GM21515 (cell line): ENCODE measurements around the gene C11orf98.
"Not testable (repeated sequence)": the region's sequence is repeated elsewhere in the genome, so short reads cannot be mapped to it uniquely, and the experiment has no call there.

ENCODE experiments used
- ATAC-seq: cut with Tn5 transposase; IDR thresholded peaks from one replicate; pipeline ENCODE4 v1.9.1; 2021; ENCODE audit not compliant: unreplicated experiment

The C11orf98 gene

DNA sequence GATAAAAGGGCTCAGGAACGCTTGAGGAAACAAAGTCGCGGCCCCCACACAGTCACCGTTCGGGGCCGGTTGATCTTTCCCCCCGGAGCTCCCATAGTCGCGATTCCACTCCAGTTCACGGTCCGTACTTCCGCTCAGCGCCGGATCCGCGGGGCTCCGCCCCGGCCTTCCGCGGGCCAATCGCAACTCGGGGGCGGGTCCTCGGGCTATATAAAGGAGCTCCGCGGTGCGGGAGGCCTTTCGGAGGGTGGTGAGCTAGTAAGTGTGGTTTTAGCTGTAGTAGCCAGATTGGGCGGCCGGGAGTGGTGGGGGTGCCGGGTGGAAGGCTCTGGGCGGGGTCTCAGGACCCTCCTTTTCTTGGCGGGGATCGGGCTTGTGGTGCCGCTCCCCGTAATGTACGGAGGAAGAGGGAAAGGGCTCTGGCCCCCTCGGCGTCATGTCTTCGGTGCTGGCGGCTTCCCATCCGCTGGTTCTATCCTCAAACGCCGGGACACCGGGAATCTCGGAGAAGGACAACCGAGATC lies at the start of gene C11orf98, which contains the start of gene CSKMT:
Gene C11orf98, minus strand, starts transcription at position 136 of the 524 bp plus-strand sequence. Its CDS starts 41 bp downstream, at position 95.
Gene CSKMT, plus strand, starts transcription at position 238 of the 524 bp plus-strand sequence. CDS start 568 bp downstream, outside the sequence.
- peak; percentile 67 for ATAC-seq

- ATAC-seq: no peak
Observed at GRCh38 chr11:62713343-62713742, 48.3 kb upstream of the C11orf98 start.

GRCh38 chr11:62712861-62713260 lies 47.9 kb upstream of the C11orf98 start:
- no peak for ATAC-seq

DNA sequence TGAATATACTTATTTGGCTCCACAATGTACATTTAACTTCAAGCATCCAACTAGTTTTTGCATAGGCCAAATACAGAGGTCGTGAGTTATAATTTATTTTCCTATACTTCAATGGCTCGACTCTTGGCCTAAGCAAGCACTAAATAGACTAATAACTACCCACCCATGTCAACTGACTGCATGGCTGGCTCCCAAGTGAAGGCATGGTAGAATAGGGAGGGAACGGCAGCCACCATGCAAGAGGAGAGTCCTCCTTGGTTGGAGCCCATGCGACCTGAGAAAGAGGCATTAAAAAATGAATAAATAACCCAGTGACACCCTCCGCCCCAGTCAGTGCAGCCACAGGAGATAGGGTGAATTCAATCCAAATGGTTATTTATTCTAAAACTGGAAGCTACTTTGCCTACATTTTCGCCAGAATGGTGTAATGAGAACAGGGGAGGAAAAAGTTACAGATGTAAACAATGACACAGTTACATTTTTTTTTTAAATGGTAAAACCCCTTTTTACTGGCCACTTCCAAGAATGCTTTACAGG lies 47.3 kb upstream of the C11orf98 start:
- no peak for ATAC-seq

GRCh38 chr11:62710001-62710345 lies 45.0 kb upstream of the C11orf98 start:
- ATAC-seq: peak; percentile 4

- peak; percentile 62 for ATAC-seq
Observed at GRCh38 chr11:62709247-62710000, 44.4 kb upstream of the C11orf98 start.

DNA sequence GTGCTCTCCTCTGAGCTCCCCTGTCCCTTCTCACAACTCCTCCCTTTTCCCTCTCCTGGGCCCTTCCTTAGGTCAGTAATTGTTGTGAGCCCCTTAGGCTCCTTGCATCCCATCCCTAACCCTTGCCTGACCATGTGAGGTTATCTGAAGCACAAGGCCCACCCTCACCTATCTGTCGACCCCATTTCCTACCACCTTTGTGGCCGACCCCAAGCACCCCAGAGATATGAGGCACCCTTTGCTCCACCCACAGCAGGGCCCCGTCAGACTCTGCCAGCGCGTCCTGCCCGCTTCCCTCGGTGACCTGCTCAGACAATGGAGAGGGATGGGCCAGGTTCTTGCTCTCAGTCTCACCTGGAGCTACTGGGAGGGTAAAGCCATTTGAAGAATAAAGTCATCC lies 43.8 kb upstream of the C11orf98 start:
- no peak for ATAC-seq

DNA sequence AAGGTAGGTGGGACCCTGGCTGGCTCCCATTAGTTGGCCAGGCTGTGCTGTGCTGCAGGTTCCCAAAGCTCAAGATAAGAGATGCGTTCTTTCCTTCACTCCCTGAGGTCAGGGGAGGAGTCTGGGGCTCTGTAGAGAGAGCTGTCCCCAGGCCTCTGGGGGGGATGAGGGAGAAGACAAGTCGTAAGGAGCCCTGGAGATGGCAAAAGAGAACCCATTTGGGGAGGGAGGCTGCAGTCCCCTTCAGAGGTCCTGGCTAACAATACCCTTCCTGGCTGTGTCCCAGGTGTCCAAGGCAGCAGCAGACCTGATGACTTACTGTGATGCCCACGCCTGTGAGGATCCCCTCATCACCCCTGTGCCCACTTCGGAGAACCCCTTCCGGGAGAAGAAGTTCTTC lies 43.4 kb upstream of the C11orf98 start:
- no peak for ATAC-seq

- no peak for ATAC-seq
Observed at GRCh38 chr11:62707277-62707861, 42.4 kb upstream of the C11orf98 start, which contains the start of the genes BSCL2 and GNG3. Gene BSCL2 (minus strand): TSS chr11:62707424. CDS start chr11:62707195, 229 bp downstream. Gene GNG3 (plus strand): TSS chr11:62707676. CDS start chr11:62708296, 620 bp downstream.

- ATAC-seq: no peak
Observed at GRCh38 chr11:62706850-62707247, 41.8 kb upstream of the C11orf98 start.

DNA sequence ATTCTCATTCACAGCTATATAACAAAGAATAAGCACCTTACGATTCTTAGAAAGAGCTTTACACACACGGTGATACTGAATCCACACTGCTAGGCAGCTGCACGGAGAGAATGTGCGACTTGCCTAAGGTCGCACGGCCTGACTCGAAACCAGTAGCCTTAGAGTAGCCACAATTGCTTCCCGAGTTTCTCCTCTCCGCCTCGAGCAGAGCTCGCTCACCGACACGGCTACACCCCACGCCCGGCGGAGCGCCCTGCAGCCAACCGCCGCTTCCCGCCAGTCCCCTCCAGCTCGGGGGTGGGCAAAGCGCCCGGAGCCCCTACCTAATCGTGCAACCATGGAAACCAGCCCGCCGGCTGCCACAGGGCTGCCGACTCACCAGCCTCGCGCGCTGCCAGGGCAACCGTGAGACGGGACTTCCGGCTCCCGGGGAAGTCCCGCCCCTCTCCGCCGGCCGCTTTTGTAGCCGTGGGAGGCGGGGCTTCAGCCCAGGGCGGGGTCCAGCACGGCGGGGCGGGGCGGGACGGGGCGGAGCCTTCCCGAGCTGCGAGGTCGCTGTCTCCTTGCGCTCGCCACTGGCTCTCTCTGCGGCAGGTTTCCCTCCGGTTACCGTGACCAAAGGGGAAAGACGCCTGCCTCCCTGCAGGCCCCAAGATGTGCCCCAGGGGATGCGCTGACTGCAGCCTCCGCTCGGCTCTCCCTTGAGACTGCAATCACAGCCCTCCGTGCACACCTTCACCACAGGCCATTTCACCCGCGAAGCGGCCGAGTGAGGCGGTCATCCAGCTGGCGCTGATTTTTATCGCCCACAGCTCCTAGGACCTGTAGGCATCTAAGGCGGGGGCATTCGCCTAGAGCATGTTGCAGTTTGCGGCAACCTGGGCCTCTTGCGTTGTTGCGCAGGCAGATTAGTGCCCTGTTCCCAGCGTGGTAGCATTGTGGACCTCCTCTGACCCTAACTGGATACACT lies 41.2 kb upstream of the C11orf98 start:
- ATAC-seq: peak; percentile 53

GRCh38 chr11:62705413-62705812 lies 40.4 kb upstream of the C11orf98 start:
- ATAC-seq: no peak

DNA sequence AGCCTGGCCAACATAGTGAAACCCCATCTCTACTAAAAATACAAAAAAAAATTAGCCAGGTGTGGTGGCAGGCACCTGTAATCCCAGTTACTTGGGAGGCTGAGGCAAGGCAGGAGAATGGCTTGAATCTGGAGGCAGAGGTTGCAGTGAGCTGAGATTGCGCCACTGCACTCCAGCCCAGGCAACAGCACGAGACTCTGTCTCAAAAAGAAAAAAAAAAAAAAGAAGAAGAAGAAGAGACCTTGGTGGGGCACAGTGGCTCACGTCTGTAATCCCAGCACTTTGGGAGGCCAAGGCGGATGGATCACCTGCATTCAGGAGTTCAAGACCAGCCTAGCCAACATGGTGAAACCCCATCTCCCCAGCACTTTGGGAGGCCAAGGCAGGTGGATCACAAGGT lies 38.9 kb upstream of the C11orf98 start:
- not testable (repeated sequence) for ATAC-seq

DNA sequence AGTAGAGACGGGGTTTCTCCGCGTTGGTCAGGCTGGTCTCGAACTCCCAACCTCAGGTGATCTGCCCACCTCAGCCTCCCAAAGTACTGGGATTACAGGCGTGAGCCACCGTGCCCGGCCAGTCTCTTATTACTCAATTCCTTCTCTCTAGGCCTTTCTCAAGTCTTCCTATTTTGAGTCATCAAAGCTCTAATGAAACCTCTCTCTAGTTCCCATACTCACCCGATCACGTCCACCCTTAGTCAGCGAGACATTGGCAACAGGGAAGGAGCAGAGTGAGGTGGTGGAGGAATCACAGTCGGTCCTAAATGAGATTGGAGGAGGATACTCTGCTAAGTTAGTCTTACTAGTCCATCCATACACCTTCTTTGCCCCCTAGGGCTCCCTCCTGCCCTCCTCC lies 37.2 kb upstream of the C11orf98 start:
- no peak for ATAC-seq

DNA sequence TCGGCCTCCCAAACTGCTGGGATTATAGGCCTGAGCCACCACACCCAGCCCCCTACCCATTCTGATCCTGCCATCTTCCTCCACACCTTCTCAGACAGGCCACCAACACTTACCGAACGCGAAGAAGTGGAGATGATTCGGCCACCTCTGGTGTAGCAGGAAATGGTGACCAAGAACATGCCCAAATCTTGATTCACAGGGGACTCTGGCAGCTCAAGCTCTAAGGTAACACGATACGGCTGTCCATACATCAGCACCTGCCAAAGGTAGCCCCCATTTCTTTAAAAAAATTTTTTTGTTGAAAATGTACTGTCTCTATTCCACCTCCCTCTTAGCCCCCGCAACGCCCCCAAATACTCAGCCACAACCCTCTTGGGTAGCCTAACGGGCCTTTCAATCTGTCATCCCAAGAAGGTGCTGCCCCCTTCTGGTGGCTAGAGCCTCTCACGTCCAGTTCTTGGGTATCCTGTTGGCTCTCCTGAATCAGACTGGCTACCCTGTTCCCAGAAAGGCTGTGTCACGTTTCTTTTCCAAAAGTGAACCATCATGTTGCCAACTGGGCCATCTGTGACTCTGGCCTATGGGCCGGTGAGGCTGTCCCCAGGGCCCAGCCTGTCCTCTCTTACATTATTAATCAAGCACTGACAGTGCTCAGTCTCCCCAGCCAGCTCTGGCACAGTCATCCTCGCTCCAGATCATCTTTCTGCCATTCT lies 29.6 kb upstream of the C11orf98 start:
- ATAC-seq: no peak

- ATAC-seq: not testable (repeated sequence)
Observed at GRCh38 chr11:62693624-62694023, 28.6 kb upstream of the C11orf98 start.

DNA sequence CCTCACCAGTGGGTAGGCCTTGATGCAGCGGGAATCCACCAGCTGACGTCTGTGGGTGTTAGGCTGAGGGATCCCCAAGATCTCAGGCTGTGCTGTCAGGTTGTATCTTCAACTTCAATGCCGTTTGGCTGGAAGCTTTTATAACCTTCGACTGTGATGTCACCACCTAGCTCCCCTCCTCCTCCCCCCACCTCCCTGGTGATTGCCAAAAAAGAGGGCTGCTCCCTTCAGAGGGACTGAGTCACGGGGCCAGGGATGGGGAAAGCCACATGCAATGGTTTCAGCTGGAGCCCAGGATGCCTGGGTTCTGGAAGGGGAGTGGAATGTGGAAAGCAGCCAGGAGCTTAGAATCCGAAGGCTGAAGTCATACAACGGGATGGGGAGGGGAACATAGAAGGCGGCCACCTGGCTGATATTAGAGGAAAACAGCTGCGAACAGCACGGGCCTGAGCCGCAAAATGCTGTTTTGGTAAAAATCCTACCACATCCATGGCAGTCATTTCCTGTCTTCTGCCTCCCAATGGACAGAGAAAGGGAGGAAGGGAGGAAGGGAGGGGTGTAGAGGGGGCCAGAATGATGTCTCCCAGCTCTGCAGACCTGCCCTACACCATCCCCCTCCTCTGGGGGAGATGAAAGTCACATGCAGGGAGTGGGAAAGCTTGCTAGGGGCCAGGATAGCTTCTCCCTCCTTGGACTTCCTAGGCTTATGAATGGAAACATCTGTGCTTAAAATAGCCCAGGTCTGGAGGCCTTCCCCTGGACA lies 24.6 kb upstream of the C11orf98 start, which contains the start of gene LRRN4CL:
Gene LRRN4CL, minus strand, starts transcription at position 110 of the 763 bp plus-strand sequence. CDS start 1,022 bp downstream, outside the sequence.
- no peak for ATAC-seq

DNA sequence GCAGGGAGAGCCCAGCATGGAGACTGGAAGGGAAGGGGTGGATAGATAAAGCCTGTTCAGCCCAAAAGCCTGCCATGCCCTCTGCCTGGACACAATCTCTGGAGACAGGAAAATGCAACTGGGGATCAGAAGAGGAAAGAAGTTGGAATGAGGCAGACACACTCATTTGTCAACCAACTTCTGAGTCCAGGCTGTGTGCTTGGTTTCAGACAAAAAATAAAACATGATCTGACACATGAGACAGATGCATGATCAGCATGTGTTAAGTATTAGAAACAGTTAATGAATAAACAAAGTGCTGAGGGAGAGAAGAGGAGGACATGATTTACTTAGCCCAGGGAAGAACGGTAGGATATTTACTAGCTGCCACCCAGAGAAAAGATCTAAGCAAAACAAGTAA lies 23.5 kb upstream of the C11orf98 start:
- no peak for ATAC-seq
